ENCODE measurements around the gene FRMD5. TPM values are rescaled to one million over a fixed set of nuclear protein-coding genes. Genes with fewer than 3 reads are reported as not detected.

FRMD5 gene
- total RNA-seq, 1 experiment from 2014 or later = 27.2 TPM

DNA sequence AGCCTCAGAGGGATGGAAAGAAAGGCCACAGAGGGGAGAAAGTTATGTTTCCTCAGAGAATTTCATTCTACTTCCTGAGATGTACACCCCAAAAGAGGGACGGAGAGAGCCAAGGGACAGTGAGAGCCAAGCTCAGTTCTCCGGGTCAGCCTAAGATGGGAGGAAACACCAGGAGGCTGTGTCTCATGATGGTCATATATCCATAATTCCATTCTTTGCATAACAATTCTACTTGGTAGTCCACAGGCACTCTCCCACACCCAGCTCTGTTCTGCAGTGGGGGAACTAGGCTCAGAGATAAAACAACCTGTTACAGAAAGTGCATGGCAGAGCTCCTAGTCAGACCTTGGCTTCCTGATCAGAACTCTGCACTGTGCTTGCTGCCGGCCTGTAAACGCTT, 313.8 kb downstream of the FRMD5 start:
- ATAC-seq = no peak
- no peak for DNase-seq (ENCODE audit: low read depth, low spot score)
- H3K9me3 ChIP-seq (ENCODE audit: control insufficient read depth in 1 of 2, insufficient read depth in 1 of 2, low read depth in 1 of 2, low read length in 2 of 2) = no peaks in the 10 kb centered on the region
- H3K27ac ChIP-seq (ENCODE audit: low read depth, low read length) = no peak overlapping the region
- no peaks in the 10 kb centered on the region for H3K4me1 ChIP-seq (ENCODE audit: control insufficient read depth in 1 of 2, insufficient read depth in 2 of 2, low read length in 2 of 2)
- H3K9ac ChIP-seq (ENCODE audit: low read length) = no peak overlapping the region
- no peak overlapping the region for H2AFZ ChIP-seq (ENCODE audit: low read depth, low read length, poor library complexity, severe bottlenecking)
- H4K20me1 ChIP-seq (ENCODE audit: insufficient read depth) = peaks cover 3% of the 10 kb centered on the region; the same call in 1 of the 2 replicates
- no peak for TF ChIP-seq ZFX (IDR thresholded peaks at IDR 0.05)
- TF ChIP-seq ELF1 (IDR thresholded peaks at IDR 0.05; ENCODE audit: borderline replicate concordance, low read depth) = no peak
- TF ChIP-seq EZH2phosphoT487 (IDR thresholded peaks at IDR 0.05; ENCODE audit: borderline replicate concordance) = no peak
- TF ChIP-seq RAD21 (IDR thresholded peaks at IDR 0.05; ENCODE audit: low read depth) = no peak
- no peak for TF ChIP-seq ZNF274 (IDR thresholded peaks at IDR 0.05; ENCODE audit: low read depth, low read length)
- TF ChIP-seq, protein P1, sequence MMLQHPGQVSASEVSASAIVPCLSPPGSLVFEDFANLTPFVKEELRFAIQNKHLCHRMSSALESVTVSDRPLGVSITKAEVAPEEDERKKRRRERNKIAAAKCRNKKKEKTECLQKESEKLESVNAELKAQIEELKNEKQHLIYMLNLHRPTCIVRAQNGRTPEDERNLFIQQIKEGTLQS (IDR thresholded peaks at IDR 0.05) = no peak
- TF ChIP-seq CEBPB (IDR thresholded peaks at IDR 0.05; ENCODE audit: low read depth) = no peak
- no peak for TF ChIP-seq EZH2 (IDR thresholded peaks at IDR 0.05)
- no peak for TF ChIP-seq CBX3 (IDR thresholded peaks at IDR 0.05; ENCODE audit: low read depth)
- TF ChIP-seq POLR2AphosphoS5 (IDR thresholded peaks at IDR 0.05; ENCODE audit: low read depth, low read length) = no peak
- TF ChIP-seq, protein P2, sequence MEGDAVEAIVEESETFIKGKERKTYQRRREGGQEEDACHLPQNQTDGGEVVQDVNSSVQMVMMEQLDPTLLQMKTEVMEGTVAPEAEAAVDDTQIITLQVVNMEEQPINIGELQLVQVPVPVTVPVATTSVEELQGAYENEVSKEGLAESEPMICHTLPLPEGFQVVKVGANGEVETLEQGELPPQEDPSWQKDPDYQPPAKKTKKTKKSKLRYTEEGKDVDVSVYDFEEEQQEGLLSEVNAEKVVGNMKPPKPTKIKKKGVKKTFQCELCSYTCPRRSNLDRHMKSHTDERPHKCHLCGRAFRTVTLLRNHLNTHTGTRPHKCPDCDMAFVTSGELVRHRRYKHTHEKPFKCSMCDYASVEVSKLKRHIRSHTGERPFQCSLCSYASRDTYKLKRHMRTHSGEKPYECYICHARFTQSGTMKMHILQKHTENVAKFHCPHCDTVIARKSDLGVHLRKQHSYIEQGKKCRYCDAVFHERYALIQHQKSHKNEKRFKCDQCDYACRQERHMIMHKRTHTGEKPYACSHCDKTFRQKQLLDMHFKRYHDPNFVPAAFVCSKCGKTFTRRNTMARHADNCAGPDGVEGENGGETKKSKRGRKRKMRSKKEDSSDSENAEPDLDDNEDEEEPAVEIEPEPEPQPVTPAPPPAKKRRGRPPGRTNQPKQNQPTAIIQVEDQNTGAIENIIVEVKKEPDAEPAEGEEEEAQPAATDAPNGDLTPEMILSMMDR (IDR thresholded peaks at IDR 0.05 in 2 of 3, conservative IDR thresholded peaks at IDR 0.05 in 1 of 3; ENCODE audit: borderline replicate concordance in 1 of 3, insufficient read depth in 1 of 3, low read depth in 2 of 3, low read length in 2 of 3) = no peak
- TF ChIP-seq EGR1 (IDR thresholded peaks at IDR 0.05; ENCODE audit: low read depth) = no peak
- no peak for TF ChIP-seq TCF7L2 (IDR thresholded peaks at IDR 0.05; ENCODE audit: borderline replicate concordance, extremely low read depth, insufficient read depth, insufficient read length)
- no peak for TF ChIP-seq FOSL1 (IDR thresholded peaks at IDR 0.05; ENCODE audit: low read depth)
- TF ChIP-seq SP1 (IDR thresholded peaks at IDR 0.05; ENCODE audit: low read depth) = no peak
- no peak for TF ChIP-seq SRF (IDR thresholded peaks at IDR 0.05; ENCODE audit: low read depth)
- TF ChIP-seq, protein P3, sequence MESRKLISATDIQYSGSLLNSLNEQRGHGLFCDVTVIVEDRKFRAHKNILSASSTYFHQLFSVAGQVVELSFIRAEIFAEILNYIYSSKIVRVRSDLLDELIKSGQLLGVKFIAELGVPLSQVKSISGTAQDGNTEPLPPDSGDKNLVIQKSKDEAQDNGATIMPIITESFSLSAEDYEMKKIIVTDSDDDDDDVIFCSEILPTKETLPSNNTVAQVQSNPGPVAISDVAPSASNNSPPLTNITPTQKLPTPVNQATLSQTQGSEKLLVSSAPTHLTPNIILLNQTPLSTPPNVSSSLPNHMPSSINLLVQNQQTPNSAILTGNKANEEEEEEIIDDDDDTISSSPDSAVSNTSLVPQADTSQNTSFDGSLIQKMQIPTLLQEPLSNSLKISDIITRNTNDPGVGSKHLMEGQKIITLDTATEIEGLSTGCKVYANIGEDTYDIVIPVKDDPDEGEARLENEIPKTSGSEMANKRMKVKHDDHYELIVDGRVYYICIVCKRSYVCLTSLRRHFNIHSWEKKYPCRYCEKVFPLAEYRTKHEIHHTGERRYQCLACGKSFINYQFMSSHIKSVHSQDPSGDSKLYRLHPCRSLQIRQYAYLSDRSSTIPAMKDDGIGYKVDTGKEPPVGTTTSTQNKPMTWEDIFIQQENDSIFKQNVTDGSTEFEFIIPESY (IDR thresholded peaks at IDR 0.05; ENCODE audit: extremely low read depth, insufficient replicate concordance, low read length) = no peak
- TF ChIP-seq SIN3A (IDR thresholded peaks at IDR 0.05; ENCODE audit: low read depth) = no peak
- TF ChIP-seq POLR2A (IDR thresholded peaks at IDR 0.05; ENCODE audit: borderline replicate concordance, extremely low read depth, insufficient read depth, insufficient read length) = no peak
- TF ChIP-seq YY1 (IDR thresholded peaks at IDR 0.05; ENCODE audit: extremely low read depth, insufficient replicate concordance, low read depth, low read length) = no peak
- intact Hi-C loops (cut with micrococcal nuclease) = no loop called here
- H3K27me3 ChIP-seq (ENCODE audit: insufficient read depth, low read length) = no peaks in the 10 kb centered on the region
- no peaks in the 10 kb centered on the region for H3K9me2 ChIP-seq (ENCODE audit: insufficient read depth)
- H3K4me3 ChIP-seq (replicated peaks in 1 of 2; ENCODE audit: low read depth in 1 of 2, low read length in 2 of 2) = no peak overlapping the region
- CTCF ChIA-PET = interaction anchor here (0.7 to 1.2 kb wide), 5 partner anchors 9 to 342 kb away, joined by 3 read pairs; no protein-coding TSS in a partner anchor
- POLR2A ChIA-PET = no interaction called here
- no peak overlapping the region for H3K4me2 ChIP-seq (ENCODE audit: low read length)
- H3K79me2 ChIP-seq (ENCODE audit: insufficient read depth, low read length) = no peaks in the 10 kb centered on the region
- RAD21 ChIA-PET (ENCODE audit: low non-redundant PET in 1 of 2, low total read pairs in 2 of 2, uncharacterized antibody in 2 of 2, unreplicated experiment in 2 of 2) = no interaction called here
- H3K36me3 ChIP-seq (ENCODE audit: control insufficient read depth in 1 of 2, insufficient read depth in 2 of 2, low read length in 2 of 2) = peaks cover 9 to 12% of the 10 kb centered on the region in 2 experiments; a peak in 3 of 4 replicates
- BruUV-seq (replicated peaks) = no TSS peak
